ENCODE measurements around the gene APBB3.

GRCh38 chr5:140608722-140609121 lies 44.3 kb upstream of the APBB3 start:
- TF ChIP-seq POLR2AphosphoS5 (IDR thresholded peaks at IDR 0.05) (no peak), CTCF (IDR thresholded peaks at IDR 0.05) (no peak)
